Amygdala (tissue), 56 donors: ENCODE results near the gene KANSL1.
"Not testable (repeated sequence)": the region's sequence is repeated elsewhere in the genome, so short reads cannot be mapped to it uniquely, and the experiment has no call there.

Experiments
- DNase-seq, 56 donors: peaks; one replicate each; lab custom pipeline; 2025; lab: John Stamatoyannopoulos, UW

Gene KANSL1

DNA sequence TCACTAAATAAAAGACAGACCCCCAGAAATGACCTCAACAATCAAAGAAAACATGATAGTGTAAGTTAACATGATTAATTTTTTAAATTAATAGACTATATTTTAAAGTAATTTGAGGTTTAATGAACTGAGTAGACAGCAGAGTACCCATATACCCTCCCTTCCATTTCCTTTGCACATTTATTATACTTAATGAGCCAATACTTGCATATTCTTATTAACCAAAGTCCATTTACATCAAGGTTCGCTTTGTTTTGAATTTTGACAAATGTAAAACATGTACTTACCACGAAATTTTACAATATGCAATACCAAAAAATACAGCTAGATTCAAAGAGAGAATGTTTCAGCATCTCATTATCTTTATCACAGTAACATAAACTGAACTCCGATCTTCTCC is 72.7 kb downstream of the KANSL1 start:
- no peak for DNase-seq

DNA sequence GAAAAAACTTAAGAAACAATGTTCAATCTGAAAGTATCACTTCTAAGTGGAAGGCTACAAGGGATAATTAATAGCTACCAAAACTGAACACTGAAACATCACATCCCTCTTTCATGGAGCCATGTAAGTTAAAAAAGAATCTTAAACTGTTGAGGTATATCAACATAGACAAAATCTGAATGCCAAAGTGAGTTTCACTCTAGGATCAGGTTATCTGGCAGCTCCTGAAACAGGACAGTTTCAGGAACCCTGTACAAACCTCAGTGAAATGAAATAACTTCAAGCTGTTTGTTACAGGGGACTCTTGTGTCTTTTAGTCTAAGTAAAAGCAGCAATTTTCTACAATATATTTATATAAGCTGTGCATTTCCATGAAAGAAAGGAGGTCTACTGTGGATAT is 73.2 kb downstream of the KANSL1 start:
- no peak for DNase-seq

DNA sequence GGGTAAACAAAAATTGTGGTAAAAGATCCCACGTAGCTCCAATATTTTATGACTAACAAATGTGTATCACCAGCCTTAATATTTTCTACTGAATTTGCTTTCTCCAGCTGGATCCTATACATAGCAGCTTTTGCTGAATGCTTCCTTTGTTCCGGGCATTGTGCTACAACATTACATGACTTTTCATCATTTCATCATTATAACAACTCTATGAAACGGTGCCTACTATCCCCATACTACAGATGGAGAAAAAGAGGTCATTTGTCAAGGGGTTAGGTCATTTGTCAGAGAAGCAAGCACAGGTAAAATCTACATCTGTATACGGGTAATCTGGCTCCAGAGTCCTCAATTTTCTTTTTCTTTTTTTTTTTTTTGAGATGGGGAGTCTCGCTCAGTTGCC is 74.3 kb downstream of the KANSL1 start:
- DNase-seq, result peak in 1 of 56 donors; percentile 22

DNA sequence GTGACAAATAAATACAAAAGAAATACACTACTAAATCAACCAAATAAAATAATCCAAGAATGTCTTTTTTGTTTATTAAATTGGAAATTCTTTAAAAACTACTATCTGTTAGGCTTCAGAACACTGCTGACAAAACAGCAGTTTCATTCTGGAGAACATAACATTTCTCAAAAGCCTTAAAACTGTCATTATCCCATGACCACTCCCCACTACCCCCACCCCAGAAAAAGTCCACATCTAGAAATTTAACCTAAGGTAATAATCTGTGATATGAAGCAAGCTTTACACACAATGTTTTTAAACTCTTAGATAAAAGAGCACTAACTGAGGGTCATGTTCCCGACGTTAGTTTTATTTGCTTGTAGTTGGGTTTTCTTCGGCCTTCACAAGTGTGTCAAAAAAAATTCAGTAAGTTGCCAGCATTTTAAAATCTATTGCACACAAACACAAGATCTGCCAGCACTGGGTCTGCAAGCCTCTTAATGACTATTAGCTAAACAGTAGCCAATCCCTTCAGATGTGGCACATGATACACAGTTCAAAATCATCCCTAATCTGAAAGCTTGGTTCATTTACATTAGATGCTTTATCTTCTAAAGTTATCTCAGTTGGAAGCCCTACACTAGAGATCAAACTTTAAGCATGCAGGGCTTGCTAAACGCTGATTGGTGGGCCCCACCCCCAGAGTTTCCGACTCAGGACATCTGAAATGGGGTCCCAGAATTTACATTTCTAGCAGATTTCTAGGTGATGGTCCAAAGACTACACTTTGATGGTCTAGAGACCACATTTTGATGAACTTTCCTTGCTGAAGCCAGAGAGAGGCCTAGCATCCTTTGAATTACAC is 75.2 kb downstream of the KANSL1 start:
- DNase-seq, result no peak

DNA sequence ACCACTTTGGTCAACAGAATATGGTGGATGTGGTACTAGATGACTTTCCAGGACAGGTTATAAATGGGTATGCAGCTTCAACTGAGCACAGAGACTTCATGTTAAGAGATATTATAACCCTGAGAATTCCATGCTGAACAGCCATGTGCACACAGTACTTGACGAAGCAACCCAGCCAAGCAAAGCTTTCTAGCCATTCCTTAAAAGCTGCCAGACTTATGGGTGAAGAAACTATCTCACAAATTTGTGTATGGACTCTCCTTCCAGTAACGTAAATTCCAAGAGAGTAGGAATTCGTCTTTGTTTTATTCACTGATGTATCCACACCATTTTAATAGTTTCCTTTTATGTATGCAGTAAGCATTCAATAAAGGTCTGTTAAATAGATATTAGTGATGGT is 76.1 kb downstream of the KANSL1 start:
- no peak for DNase-seq

DNA sequence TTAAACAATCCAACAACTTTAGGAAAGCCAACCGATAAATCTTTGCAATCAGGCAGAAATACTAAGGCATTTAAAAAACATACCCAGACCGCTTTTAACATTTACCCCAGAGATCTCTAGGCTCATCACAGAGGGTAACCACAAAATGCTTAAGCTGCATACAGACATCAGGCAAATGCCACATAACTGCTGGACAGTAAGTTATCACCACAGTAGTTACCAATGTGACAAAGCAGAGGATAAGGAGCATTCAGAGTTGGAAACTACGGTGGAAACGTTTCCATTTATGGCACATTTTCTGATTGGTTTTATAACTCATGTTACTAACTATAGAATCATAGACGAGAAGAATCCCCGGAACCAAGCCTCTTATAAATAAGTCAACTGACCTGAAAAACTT is 77.5 kb downstream of the KANSL1 start:
- no peak for DNase-seq

DNA sequence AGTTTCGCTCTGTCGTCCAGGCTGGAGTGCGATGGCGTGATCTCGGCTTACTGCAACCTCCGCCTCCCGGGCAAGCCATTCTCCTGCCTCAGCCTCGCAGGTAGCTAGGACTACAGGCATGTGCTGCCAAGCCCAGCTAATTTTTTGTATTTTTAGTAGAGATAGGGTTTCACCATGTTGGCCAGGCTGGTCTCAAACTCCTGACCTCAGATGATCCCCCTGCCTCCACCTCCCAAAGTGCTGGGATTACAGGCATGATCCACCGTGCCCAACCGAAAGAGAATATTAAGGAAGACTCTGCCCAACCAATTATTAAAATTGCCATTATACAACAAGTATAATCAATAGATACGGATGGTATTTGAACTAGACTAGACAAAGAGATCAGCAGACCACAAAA is 82.0 kb downstream of the KANSL1 start:
- not testable (repeated sequence) for DNase-seq

DNA sequence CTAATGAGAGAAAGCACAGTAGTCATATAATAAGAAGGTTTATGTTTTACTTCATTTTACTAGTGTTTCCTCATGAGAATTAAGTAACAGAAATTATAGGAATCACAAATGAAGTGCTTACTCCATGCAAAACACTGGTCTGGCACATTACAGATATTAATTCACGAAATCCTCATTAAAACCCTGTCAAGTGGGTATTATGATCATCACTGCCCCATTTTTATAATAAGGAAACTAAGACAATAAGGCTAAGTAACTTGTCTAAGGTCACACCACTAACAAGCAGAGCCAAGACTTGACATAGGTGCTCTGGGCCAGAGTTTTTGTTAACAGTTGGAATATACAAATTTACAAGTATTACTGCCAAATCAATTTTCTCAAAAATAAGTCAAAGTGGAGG is 83.0 kb downstream of the KANSL1 start:
- DNase-seq, result no peak

DNA sequence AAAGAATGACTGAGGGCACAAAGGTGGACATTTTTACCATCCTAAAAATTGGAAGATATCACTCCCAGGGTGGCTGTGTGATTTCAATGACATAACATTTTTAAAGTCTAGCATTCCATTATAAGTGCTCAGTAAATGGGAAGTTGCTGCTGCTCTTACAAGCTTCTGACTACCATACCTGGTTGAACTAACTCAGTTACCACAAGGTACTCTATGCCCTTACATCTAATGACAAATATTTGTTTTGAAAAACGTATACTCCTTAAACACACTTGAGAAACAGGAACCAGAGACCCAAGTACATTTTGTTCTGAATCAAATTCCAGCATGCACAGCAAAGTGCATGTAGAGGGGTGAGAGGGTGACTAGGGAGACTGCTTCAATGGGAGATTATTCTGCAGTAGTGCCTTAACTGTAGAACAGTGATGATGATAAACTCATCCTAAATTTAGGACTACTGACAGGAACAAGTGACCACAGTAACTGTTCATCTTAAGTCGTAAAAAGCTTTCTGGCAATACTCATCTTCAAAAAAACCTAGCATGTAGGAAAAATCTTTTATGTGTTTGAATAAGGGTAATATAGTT is 83.5 kb downstream of the KANSL1 start:
- DNase-seq, result no peak

DNA sequence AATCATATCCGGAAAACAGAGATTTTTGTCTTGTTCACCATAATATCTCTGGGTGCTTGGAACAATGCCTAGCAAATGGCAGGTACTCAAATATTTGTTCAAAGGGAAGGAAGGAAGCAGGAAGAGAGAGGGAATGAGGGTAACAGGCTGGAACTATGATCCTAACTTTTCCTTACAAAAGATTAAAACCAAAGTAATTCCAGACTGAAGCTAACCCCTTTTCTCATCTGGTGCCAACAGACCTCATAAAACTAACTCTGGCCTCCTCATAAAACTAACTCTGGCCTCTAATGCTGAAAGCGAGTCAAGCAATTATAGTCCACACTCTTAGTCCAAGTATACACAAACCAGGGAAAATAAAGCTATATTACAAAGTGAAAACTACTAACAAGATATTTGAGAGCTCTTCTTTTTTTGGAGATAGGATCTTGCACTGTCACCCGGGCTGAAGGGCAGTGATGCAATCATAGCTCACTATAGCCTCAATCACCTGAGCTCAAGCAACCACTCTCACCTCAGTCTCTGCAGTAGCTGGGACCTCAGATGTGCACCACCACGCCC is 84.6 kb downstream of the KANSL1 start:
- DNase-seq, result no peak

DNA sequence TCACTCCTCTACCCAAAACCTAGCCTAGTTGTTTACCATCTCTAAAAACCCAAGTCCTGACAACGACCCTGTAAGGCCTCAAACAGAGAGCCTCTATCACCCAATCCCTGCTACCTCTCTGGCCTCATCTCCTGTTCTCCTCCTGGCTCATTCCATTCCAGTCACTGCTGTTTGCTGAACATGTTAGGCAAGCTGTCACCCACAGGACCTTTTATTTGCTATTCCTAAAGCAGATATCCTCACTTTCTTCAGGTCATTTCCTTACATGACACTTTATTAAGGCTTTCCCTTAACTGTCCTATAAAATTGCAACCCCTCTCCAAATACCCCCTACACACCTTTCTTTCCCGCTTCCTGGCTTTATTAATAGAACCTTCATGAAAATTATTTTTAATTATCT is 85.1 kb downstream of the KANSL1 start:
- no peak for DNase-seq

DNA sequence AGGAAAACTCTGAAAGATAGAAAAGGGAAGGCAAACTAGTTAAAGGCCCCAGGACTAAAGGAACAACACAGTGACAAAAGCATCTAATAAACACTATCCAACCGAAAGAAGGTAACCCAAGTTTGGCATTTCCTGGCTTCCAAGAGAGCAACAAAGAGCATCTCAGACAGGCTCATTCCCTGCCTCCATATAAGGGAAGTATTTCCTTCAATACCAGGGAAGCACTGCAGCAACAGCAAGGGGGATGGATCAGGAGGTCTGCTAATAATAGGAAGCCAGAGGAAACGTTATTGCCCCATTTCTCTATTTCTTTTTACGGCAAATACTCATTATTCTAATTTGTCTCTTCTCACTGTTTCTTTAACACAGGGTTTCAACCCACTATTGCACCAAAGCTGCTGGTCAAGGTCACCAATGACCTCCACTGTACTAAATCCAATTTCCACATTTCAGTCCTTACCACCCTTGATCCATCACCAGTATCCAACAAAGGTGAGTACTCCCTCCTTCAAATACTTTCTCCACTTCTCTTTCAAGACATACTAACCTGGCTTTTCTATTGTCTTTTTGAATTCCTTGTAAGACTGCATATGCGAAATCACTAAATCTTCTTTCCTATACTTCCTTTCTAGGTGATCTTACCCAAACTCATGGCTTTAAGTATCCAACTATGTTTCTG is 86.1 kb downstream of the KANSL1 start:
- DNase-seq, result no peak

DNA sequence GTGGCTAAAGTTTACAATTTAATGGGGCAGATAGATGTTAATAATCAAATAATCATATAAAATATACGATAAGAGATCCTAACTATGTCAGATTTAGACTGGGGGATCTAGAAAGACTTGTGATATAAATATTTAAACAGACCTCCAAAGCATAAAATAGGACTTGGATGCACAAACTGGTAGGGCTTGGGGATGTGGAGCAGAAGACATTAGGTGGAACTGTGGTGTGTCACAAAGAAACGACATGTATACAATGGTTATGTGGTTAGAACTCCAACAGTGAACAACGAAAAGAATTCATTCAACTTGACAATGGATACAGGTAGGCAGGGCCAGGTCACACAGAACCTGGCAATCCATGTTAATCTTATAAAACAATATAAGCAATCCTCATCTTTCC is 90.4 kb downstream of the KANSL1 start:
- DNase-seq, result not testable (repeated sequence)

DNA sequence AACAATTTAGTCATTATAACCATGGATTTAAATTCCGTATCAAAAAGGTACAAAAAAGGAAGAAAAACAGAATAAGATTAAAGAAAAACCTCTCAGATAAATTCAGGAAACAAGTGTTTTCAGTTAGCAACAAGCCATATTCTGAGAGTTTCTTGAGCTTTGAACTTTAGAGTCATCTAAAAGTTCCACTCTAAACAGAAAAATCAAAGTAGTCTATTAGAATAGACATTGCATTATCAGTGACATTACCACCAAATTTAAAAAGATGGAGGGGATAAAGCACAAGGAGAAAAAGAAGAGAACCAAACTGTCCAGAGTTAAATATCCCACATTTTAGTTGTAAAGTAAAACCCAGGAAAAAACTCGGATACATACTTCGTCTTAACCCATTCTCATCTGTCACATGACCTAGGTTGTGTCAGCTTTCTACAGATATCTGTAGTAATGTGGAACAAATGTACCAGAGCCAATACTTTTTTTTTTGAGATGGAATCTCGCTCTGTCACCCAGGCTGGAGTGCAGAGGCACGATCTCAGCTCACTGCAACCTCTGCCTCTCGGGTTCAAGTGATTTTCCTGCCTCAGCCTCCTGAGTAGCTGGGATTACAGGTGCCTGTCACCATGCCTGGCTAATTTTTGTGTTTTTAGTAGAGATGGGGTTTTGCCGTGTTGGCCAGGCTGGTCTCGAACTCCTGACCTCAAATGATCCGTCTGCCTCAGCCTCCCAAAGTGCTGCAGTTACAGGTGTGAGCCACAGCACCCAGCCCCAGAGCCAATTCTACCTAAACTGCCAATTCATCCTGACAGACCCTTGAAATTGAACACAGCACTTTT is 91.2 kb downstream of the KANSL1 start:
- not testable (repeated sequence) for DNase-seq

DNA sequence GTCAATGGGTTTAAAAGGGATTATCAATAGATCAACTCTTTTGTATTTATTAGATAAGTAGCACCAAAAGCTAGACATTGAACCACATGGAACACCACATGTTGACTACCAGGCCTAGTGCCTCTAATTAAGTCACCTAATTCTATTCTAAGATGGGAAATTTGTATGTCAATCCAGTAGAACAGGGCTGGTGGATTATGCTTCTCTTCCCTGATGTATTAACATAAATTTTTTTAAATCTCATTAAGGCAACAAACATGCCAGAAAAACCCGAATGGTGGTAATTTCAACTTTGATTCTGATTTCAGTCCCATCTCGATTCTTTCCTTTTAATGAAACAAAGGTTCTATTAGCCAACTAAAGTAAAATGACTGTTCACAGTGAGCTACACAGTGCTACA is 92.6 kb downstream of the KANSL1 start:
- DNase-seq, result no peak

DNA sequence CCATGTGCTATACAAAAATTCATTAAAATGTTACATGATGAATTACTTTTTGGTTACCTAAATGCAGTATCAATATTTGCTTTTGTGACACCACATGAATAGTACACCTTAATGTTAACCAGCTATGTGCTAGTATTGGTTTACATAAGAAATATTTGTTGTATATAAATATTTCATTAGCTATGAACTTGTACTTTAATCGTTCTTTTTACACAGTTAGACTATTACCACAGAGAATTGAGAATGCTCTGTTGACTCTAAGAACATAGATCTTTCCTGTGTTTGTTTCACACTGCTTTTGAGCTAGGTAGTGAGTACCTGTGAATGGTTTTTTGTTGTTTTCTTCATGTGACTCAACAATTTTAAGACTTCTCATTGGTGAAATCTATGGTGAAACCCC is 93.4 kb downstream of the KANSL1 start:
- DNase-seq, result no peak

DNA sequence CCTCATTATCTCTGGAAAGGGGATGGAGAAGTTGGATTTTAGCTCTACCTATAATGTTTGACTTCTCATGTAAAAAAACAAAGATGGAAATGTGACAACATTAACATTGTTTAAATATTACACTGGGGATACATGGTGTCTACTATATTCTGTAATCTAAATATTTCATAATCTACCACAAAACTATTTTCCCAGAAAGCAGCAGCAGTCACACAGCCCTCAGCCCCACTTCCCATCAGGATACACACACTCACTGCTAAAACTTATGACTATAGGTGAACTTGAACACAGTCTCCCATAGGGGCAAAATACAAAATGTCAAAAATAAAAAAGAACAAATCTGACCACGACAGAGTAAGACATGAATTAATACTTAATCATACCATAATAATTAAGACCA is 95.7 kb downstream of the KANSL1 start:
- DNase-seq, result no peak

DNA sequence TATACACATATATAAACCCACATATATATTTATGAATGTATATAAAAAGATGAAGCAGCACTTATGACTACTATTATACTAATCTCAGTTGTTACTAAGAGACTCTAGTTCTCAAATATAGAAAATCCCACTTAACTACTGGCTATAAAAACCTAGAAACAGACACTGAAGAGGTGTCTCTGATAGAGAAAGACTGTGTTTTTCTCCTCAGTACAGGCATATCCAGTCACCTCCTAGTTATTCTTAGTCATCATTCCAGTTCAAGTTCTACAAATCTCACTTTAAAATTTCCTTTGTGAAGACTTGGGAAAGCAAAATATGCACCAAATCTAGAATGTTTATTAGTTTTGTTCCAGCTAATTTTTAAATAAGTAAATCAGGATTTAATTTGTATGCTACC is 100.2 kb downstream of the KANSL1 start:
- no peak for DNase-seq

DNA sequence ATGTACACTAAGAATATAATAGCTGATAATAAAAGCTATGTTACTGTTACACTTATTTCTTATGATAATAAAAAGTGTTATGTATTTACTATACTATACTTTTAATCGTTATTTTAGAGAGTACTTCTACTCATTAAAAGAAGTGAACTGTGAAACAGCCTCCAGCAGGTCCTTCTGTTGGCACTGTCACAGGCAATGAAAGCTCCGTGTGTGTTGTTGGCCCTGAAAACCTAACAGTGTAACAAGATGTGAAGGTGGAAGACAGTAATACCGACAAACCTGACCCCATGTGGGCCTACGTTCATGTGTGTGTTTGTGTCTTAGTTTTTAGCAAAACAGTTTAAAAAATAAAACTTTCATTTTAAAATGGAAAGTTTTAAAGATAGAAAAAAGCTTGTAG is 102.4 kb downstream of the KANSL1 start:
- no peak for DNase-seq

DNA sequence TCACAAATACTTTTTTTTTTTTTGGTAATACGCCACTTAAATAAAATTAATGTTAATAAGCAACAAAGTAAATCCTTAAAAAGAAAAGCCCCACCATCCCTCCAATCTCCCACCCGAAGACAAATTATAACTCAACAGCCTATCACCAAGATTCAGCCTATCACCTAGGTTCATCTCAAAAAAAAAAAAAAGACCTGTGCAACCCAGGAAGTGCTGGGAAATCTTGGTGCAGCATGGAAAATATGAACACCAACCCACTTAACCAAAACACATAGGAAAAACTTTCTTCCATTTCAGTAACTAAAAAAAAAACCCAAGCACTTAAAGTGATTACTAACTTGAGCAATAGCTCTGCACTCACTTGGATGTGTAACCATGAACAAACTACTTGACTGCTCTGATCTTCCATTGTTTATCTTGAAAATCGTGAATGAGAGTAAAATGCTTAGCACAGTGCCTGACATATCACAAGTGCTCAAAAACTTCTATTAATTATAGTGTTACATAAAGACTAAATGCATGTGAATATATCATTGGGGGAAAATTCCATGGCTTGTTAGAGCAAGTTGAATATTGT is 103.8 kb downstream of the KANSL1 start:
- no peak for DNase-seq
